SJCRH30 (cell line): Measurements from ENCODE around the gene SCPEP1. TPM values are rescaled to one million over a fixed set of nuclear protein-coding genes. Genes with fewer than 3 reads are reported as not detected.
A peak's percentile ranks its signal among the peaks of the same experiment; 100 is the strongest.

ENCODE experiments used
- DNase-seq, 2 experiments: peaks; one replicate each; pipeline ENCODE4 v3.0.0-alpha.2; 2015 to 2020
- H3K27ac ChIP-seq: fragments of 250-450 bp; sonication (Bioruptor Pico); 2 replicates; pipeline ENCODE4 v1.5.1; 2020; ENCODE audit warnings: mild to moderate bottlenecking, moderate library complexity
- H3K27me3 ChIP-seq: fragments of 250-450 bp; sonication (Bioruptor Pico); 2 replicates; pipeline ENCODE4 v1.5.1; 2020; ENCODE audit warnings: mild to moderate bottlenecking, moderate library complexity
- H3K36me3 ChIP-seq: fragments of 250-450 bp; sonication (Bioruptor Pico); 2 replicates; pipeline ENCODE4 v1.5.1; 2020; ENCODE audit warnings: mild to moderate bottlenecking, moderate library complexity
- H3K4me1 ChIP-seq: fragments of 250-450 bp; sonication (Bioruptor Pico); 2 replicates; pipeline ENCODE4 v1.5.1; 2020; ENCODE audit warnings: mild to moderate bottlenecking, moderate library complexity
- H3K4me3 ChIP-seq: fragments of 250-450 bp; sonication (Bioruptor Pico); 2 replicates; pipeline ENCODE4 v1.5.1; 2020; ENCODE audit warnings: mild to moderate bottlenecking, moderate library complexity
- H3K9me3 ChIP-seq: fragments of 250-450 bp; sonication (Bioruptor Pico); replicated peaks from 2 replicates; pipeline ENCODE4 v1.5.1; 2020; ENCODE audit warnings: mild to moderate bottlenecking, moderate library complexity
- total RNA-seq: library from RNA; depleted of rRNA; stranded (reverse); fragments of >200 nt; shearing (Covaris generic); gene quantifications from 2 replicates; pipeline ENCODE4 v1.2.3, GENCODE V29; 2014

The SCPEP1 gene
- total RNA-seq, 1 experiment from 2014 or later = 18.6 TPM

- no peak for DNase-seq
- Histone ChIP-seq H3K4me3 (no peak overlapping the region), H3K4me1 (no peaks in the 10 kb centered on the region), H3K27me3 (no peaks in the 10 kb centered on the region), H3K36me3 (no peaks in the 10 kb centered on the region), H3K27ac (no peak overlapping the region), H3K9me3 (no peaks in the 10 kb centered on the region)
Observed at GRCh38 chr17:57033296-57033695, 55.4 kb downstream of the SCPEP1 start.

- Histone ChIP-seq H3K27me3 (no peaks in the 10 kb centered on the region), H3K9me3 (no peaks in the 10 kb centered on the region), H3K36me3 (no peaks in the 10 kb centered on the region), H3K4me1 (no peaks in the 10 kb centered on the region), H3K27ac (no peak overlapping the region), H3K4me3 (no peak overlapping the region)
- no peak for DNase-seq
Observed at GRCh38 chr17:57034807-57035754, 57.1 kb downstream of the SCPEP1 start.

- Histone ChIP-seq H3K9me3 (no peaks in the 10 kb centered on the region), H3K27ac (no peak overlapping the region), H3K27me3 (no peaks in the 10 kb centered on the region), H3K4me3 (no peak overlapping the region), H3K4me1 (no peaks in the 10 kb centered on the region), H3K36me3 (no peaks in the 10 kb centered on the region)
- no peak for DNase-seq
Observed at GRCh38 chr17:57035971-57036481, 58.1 kb downstream of the SCPEP1 start.

- Histone ChIP-seq H3K4me1 (no peaks in the 10 kb centered on the region), H3K4me3 (no peak overlapping the region), H3K27me3 (no peaks in the 10 kb centered on the region), H3K9me3 (no peaks in the 10 kb centered on the region), H3K27ac (no peak overlapping the region), H3K36me3 (no peaks in the 10 kb centered on the region)
- DNase-seq = no peak
Observed at GRCh38 chr17:57037411-57037810, 59.5 kb downstream of the SCPEP1 start.

- no peaks in the 10 kb centered on the region for H3K36me3 ChIP-seq
- H3K4me1 ChIP-seq = no peaks in the 10 kb centered on the region
- H3K4me3 ChIP-seq = no peak overlapping the region
- H3K27ac ChIP-seq = no peak overlapping the region
- H3K27me3 ChIP-seq = no peaks in the 10 kb centered on the region
- DNase-seq = no peak
- H3K9me3 ChIP-seq = no peaks in the 10 kb centered on the region
Observed at GRCh38 chr17:57038486-57038885, 60.6 kb downstream of the SCPEP1 start.

- DNase-seq = no peak
- Histone ChIP-seq H3K4me3 (no peak overlapping the region), H3K9me3 (no peaks in the 10 kb centered on the region), H3K27ac (no peak overlapping the region), H3K36me3 (no peaks in the 10 kb centered on the region), H3K4me1 (no peaks in the 10 kb centered on the region), H3K27me3 (no peaks in the 10 kb centered on the region)
Observed at GRCh38 chr17:57040571-57040970, 62.6 kb downstream of the SCPEP1 start.

GRCh38 chr17:57043276-57043675, 65.3 kb downstream of the SCPEP1 start:
- Histone ChIP-seq H3K36me3 (no peaks in the 10 kb centered on the region), H3K27ac (no peak overlapping the region), H3K4me1 (no peaks in the 10 kb centered on the region), H3K27me3 (no peaks in the 10 kb centered on the region), H3K4me3 (no peak overlapping the region), H3K9me3 (no peaks in the 10 kb centered on the region)
- no peak for DNase-seq

- Histone ChIP-seq H3K4me3 (no peak overlapping the region), H3K27ac (no peak overlapping the region), H3K9me3 (no peaks in the 10 kb centered on the region), H3K36me3 (no peaks in the 10 kb centered on the region), H3K4me1 (no peaks in the 10 kb centered on the region), H3K27me3 (no peaks in the 10 kb centered on the region)
- no peak for DNase-seq
Observed at GRCh38 chr17:57044976-57045867, 67.3 kb downstream of the SCPEP1 start.

GRCh38 chr17:57045868-57046704, 68.2 kb downstream of the SCPEP1 start:
- H3K36me3 ChIP-seq = no peaks in the 10 kb centered on the region
- peak overlapping the region; percentile 82 for H3K27ac ChIP-seq
- peak; percentile 85 to 86 for DNase-seq
- H3K4me1 ChIP-seq = no peaks in the 10 kb centered on the region
- no peaks in the 10 kb centered on the region for H3K9me3 ChIP-seq
- no peaks in the 10 kb centered on the region for H3K27me3 ChIP-seq
- peak overlapping the region; percentile 61 for H3K4me3 ChIP-seq

- peak overlapping the region; percentile 82 for H3K27ac ChIP-seq
- H3K27me3 ChIP-seq = no peaks in the 10 kb centered on the region
- no peak for DNase-seq
- H3K36me3 ChIP-seq = no peaks in the 10 kb centered on the region
- no peaks in the 10 kb centered on the region; the same call in 1 of the 2 replicates for H3K4me1 ChIP-seq
- peak overlapping the region; percentile 61 for H3K4me3 ChIP-seq
- no peaks in the 10 kb centered on the region for H3K9me3 ChIP-seq
Observed at GRCh38 chr17:57046749-57047148, 68.8 kb downstream of the SCPEP1 start.

GRCh38 chr17:57048096-57048495, 70.2 kb downstream of the SCPEP1 start:
- DNase-seq = no peak
- Histone ChIP-seq H3K36me3 (no peaks in the 10 kb centered on the region), H3K4me1 (no peaks in the 10 kb centered on the region; the same call in 1 of the 2 replicates), H3K9me3 (no peaks in the 10 kb centered on the region), H3K27ac (no peak overlapping the region), H3K27me3 (no peaks in the 10 kb centered on the region), H3K4me3 (no peak overlapping the region)

GRCh38 chr17:57050306-57050705, 72.4 kb downstream of the SCPEP1 start:
- Histone ChIP-seq H3K4me1 (no peaks in the 10 kb centered on the region; the same call in 1 of the 2 replicates), H3K9me3 (no peaks in the 10 kb centered on the region), H3K4me3 (no peak overlapping the region), H3K36me3 (no peaks in the 10 kb centered on the region), H3K27me3 (no peaks in the 10 kb centered on the region), H3K27ac (no peak overlapping the region)
- DNase-seq = no peak

GRCh38 chr17:57051886-57052361, 74.0 kb downstream of the SCPEP1 start:
- Histone ChIP-seq H3K27ac (no peak overlapping the region), H3K9me3 (no peaks in the 10 kb centered on the region), H3K36me3 (no peaks in the 10 kb centered on the region), H3K4me1 (no peaks in the 10 kb centered on the region; the same call in 1 of the 2 replicates), H3K4me3 (no peak overlapping the region), H3K27me3 (no peaks in the 10 kb centered on the region)
- DNase-seq = peak; percentile 17 to 57
